HCT116 (cell line): ENCODE data around the gene SEMA3B. TPM values are rescaled to one million over a fixed set of nuclear protein-coding genes. Genes with fewer than 3 reads are reported as not detected.

Experiments used
- ATAC-seq: fragments of 200-7000 bp; cut with Tn5 transposase; 2 replicates; pipeline ENCODE4 v1.9.1; 2020; ENCODE audit warnings: mild to moderate bottlenecking, moderate library complexity
- BruUV-seq: library from RNA; stranded (reverse); fragments of 400-500 nt; replicated peaks from 2 replicates; lab custom pipeline; 2021; lab: Mats Ljungman, UMichigan
- CTCF ChIA-PET: fragments of 300-600 bp; sonication (Branson Sonifier 250); formaldehyde crosslinking; loops from one replicate; lab custom pipeline; 2021; ENCODE audit warnings: antibody characterized with exemption; lab: Charles Lee
- POLR2A ChIA-PET: fragments of 300-600, 350-600 bp; sonication (Branson Sonifier 250); formaldehyde crosslinking; loops from one replicate; lab custom pipeline; 2021; ENCODE audit warnings: antibody characterized with exemption; lab: Charles Lee
- RAD21 ChIA-PET, 2 experiments: fragments of 300-600 bp; sonication (Branson Sonifier 250); formaldehyde crosslinking; loops; one replicate each; lab custom pipeline; 2023; ENCODE audit warnings: low total read pairs in 2 of 2; ENCODE audit not compliant: uncharacterized antibody in 2 of 2, unreplicated experiment in 2 of 2, low non-redundant PET in 1 of 2; lab: Charles Lee
- DNase-seq: peaks from one replicate; pipeline ENCODE4 v3.0.0-alpha.2; 2010; ENCODE audit warnings: low read depth, low spot score
- H2AFZ ChIP-seq: fragments of 200-600 bp; shearing (Covaris generic), sonication (generic); 2 replicates; pipeline ENCODE4 v1.6.1; 2017; ENCODE audit warnings: low read depth, mixed run types, mixed read lengths, antibody characterized with exemption, low read length; ENCODE audit not compliant: poor library complexity, severe bottlenecking
- H3K27ac ChIP-seq: 2 replicates; pipeline ENCODE4 v1.5.1; 2012; ENCODE audit warnings: low read depth, low read length
- H3K27me3 ChIP-seq: fragments of 200-600 bp; sonication (generic); 2 replicates; pipeline ENCODE4 v1.6.1; 2016; ENCODE audit warnings: mixed run types, low read length, mixed read lengths; ENCODE audit not compliant: insufficient read depth
- H3K36me3 ChIP-seq, 2 experiments: fragments of 200-500 bp in 1 of 2; fragments of 200-600 bp in 1 of 2; sonication (Bioruptor generic) in 1 of 2; sonication (generic) in 1 of 2; 2 replicates each; pipeline versions ENCODE4 v1.5.1 to v1.6.1; 2014 to 2016; ENCODE audit warnings: low read length in 2 of 2, inconsistent platforms in 1 of 2, mixed read lengths in 1 of 2, mixed run types in 1 of 2; ENCODE audit not compliant: insufficient read depth in 2 of 2, control insufficient read depth in 1 of 2
- H3K4me1 ChIP-seq, 2 experiments: fragments of 200-600 bp in 1 of 2; sonication (generic) in 1 of 2; 2 replicates each; pipeline versions ENCODE4 v1.5.1 to v1.6.1; 2012 to 2017; ENCODE audit warnings: low read length in 2 of 2, inconsistent platforms in 1 of 2, mild to moderate bottlenecking in 1 of 2, mixed read lengths in 1 of 2, mixed run types in 1 of 2, moderate library complexity in 1 of 2; ENCODE audit not compliant: insufficient read depth in 2 of 2, control insufficient read depth in 1 of 2
- H3K4me2 ChIP-seq: fragments of 200-600 bp; sonication (generic); 2 replicates; pipeline ENCODE4 v1.6.1; 2017; ENCODE audit warnings: mixed run types, low read length, mixed read lengths
- H3K4me3 ChIP-seq, 2 experiments: fragments of 200-600 bp in 1 of 2; sonication (generic) in 1 of 2; replicated peaks in 1 of 2; 2 replicates each; pipeline ENCODE4 v1.5.1; 2011 to 2016; ENCODE audit warnings: low read length in 2 of 2, control low read depth in 1 of 2, low read depth in 1 of 2, mild to moderate bottlenecking in 1 of 2, mixed read lengths in 1 of 2, mixed run types in 1 of 2
- H3K79me2 ChIP-seq: fragments of 200-600 bp; sonication (generic); 2 replicates; pipeline ENCODE4 v1.6.1; 2017; ENCODE audit warnings: mild to moderate bottlenecking, mixed run types, low read length, moderate library complexity, mixed read lengths; ENCODE audit not compliant: insufficient read depth
- H3K9ac ChIP-seq: fragments of 200-600 bp; sonication (generic); 2 replicates; pipeline ENCODE4 v1.6.1; 2016; ENCODE audit warnings: low read length, mixed read lengths
- H3K9me2 ChIP-seq: fragments of 200-600 bp; sonication (generic), shearing (Covaris generic); 2 replicates; pipeline ENCODE4 v1.6.1; 2017; ENCODE audit warnings: mixed run types, mild to moderate bottlenecking, moderate library complexity; ENCODE audit not compliant: insufficient read depth
- H3K9me3 ChIP-seq, 2 experiments: fragments of 200-500 bp in 1 of 2; fragments of 200-600 bp in 1 of 2; sonication (Bioruptor generic) in 1 of 2; sonication (generic) in 1 of 2; 2 replicates each; pipeline ENCODE4 v1.6.1; 2014 to 2017; ENCODE audit warnings: low read length in 2 of 2, mixed read lengths in 2 of 2, inconsistent platforms in 1 of 2, low read depth in 1 of 2, mild to moderate bottlenecking in 1 of 2, mixed run types in 1 of 2, moderate library complexity in 1 of 2; ENCODE audit not compliant: control insufficient read depth in 1 of 2, insufficient read depth in 1 of 2
- H4K20me1 ChIP-seq: fragments of 200-600 bp; sonication (generic), shearing (Covaris generic); 2 replicates; pipeline ENCODE4 v1.6.1; 2017; ENCODE audit warnings: mixed run types, mild to moderate bottlenecking, moderate library complexity; ENCODE audit not compliant: insufficient read depth
- MAX ChIP-seq: IDR thresholded peaks from 2 replicates; pipeline ENCODE4 v1.6.1; 2012
- POLR2AphosphoS5 ChIP-seq: IDR thresholded peaks from 2 replicates; pipeline ENCODE4 v1.6.1; 2011; ENCODE audit warnings: mild to moderate bottlenecking, low read depth, low read length, moderate library complexity
- intact Hi-C: fragments of 100-400 bp; cut with micrococcal nuclease; formaldehyde crosslinking; loops from 2 replicates; pipeline ENCODE4 v1.10.0; 2022
- total RNA-seq: library from RNA; stranded (reverse); gene quantifications from one replicate; pipeline ENCODE4 v1.2.1, GENCODE V29; 2021; ENCODE audit not compliant: unreplicated experiment
- TF ChIP-seq, protein P1 (sequence below), 3 experiments: fragments of 200-600 bp in 1 of 3; sonication (generic) in 1 of 3; IDR thresholded peaks in 2 of 3; conservative IDR thresholded peaks in 1 of 3; 2 replicates each; pipeline ENCODE4 v1.5.1; 2012 to 2017; ENCODE audit warnings: low read depth in 2 of 3, low read length in 2 of 3, antibody characterized with exemption in 1 of 3, borderline replicate concordance in 1 of 3, control low read depth in 1 of 3, mild to moderate bottlenecking in 1 of 3, mixed read lengths in 1 of 3, mixed run types in 1 of 3, moderate library complexity in 1 of 3; ENCODE audit not compliant: insufficient read depth in 1 of 3

The SEMA3B gene
- total RNA-seq, 1 experiment from 2014 or later: 46.2 TPM

DNA sequence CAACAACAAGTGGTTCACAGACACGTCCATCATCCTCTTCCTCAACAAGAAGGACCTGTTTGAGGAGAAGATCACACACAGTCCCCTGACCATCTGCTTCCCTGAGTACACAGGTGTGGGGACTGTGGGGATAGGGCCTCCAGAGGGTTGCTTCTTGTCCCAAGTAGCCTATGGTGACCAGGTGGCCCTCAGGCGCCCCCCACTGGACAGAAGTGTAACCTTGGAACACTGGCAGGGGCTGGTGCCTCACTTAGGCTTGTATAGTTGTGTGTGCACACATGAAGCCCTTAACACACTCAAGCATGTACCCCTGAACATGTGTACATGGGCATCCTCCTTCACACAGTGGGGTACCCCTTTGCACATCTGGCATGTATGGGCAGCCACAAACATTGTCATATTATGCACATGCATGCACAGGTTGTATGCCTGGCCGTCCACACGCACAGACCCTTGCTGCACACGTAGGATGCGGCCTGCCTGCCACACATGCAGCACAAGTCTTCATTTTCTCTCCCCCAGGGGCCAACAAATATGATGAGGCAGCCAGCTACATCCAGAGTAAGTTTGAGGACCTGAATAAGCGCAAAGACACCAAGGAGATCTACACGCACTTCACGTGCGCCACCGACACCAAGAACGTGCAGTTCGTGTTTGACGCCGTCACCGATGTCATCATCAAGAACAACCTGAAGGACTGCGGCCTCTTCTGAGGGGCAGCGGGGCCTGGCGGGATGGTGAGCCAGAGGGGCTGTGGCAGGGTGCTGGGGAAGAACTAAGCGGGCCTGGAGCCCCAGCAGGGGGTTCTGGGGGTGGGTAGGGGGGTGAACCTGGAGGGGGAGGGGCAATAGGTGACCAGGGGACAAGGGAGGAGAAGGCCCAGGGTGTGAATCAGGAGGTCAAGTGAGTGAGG, 11.7 kb upstream of the SEMA3B start:
- intact Hi-C loops: loop anchor here (1.0 to 2.0 kb wide), 2 partner anchors 30 to 64 kb away; no protein-coding TSS in a partner anchor
- peaks cover 11 to 15% of the 10 kb centered on the region in 2 experiments; a peak in 3 of 4 replicates for H3K36me3 ChIP-seq
- peak; percentile 41 for ATAC-seq

More for the DNA sequence above, 11.7 kb upstream of the SEMA3B start:
- H3K9me2 ChIP-seq: no peaks in the 10 kb centered on the region
- CTCF ChIA-PET: interaction anchor here (0.7 to 3.3 kb wide), 5 partner anchors 8 to 30 kb away, joined by 3 to 46 read pairs (median 5); partner anchors contain the start of gene GNAI2
- no peak overlapping the region for H3K27ac ChIP-seq
- H4K20me1 ChIP-seq: no peaks in the 10 kb centered on the region
- peaks cover 1% of the 10 kb centered on the region; the same call in 1 of the 2 replicates for H3K79me2 ChIP-seq
- TF ChIP-seq, protein P1, sequence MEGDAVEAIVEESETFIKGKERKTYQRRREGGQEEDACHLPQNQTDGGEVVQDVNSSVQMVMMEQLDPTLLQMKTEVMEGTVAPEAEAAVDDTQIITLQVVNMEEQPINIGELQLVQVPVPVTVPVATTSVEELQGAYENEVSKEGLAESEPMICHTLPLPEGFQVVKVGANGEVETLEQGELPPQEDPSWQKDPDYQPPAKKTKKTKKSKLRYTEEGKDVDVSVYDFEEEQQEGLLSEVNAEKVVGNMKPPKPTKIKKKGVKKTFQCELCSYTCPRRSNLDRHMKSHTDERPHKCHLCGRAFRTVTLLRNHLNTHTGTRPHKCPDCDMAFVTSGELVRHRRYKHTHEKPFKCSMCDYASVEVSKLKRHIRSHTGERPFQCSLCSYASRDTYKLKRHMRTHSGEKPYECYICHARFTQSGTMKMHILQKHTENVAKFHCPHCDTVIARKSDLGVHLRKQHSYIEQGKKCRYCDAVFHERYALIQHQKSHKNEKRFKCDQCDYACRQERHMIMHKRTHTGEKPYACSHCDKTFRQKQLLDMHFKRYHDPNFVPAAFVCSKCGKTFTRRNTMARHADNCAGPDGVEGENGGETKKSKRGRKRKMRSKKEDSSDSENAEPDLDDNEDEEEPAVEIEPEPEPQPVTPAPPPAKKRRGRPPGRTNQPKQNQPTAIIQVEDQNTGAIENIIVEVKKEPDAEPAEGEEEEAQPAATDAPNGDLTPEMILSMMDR (IDR thresholded peaks at IDR 0.05 in 2 of 3, conservative IDR thresholded peaks at IDR 0.05 in 1 of 3; ENCODE audit: borderline replicate concordance in 1 of 3, insufficient read depth in 1 of 3, low read depth in 2 of 3, low read length in 2 of 3): peak in 2 of 3 experiments; percentile 82 to 90; a peak in 4 of 6 replicates
- TF ChIP-seq MAX (no peak), POLR2AphosphoS5 (0 out of 2 replicates have a peak, but pooled peaks have one; percentile 17)
- RAD21 ChIA-PET: interaction anchor here in 1 of 2 experiments (1.1 kb wide), 1 partner anchor 30 kb away, joined by 5 read pairs; no protein-coding TSS in a partner anchor
- no peak for DNase-seq
- POLR2A ChIA-PET: no interaction called here
- H3K4me1 ChIP-seq: peaks cover 14 to 50% of the 10 kb centered on the region in 2 experiments
- H3K27me3 ChIP-seq: no peaks in the 10 kb centered on the region
- BruUV-seq: no TSS peak
- no peak overlapping the region for H3K4me2 ChIP-seq
- H3K4me3 ChIP-seq: no peak overlapping the region
- H3K9ac ChIP-seq: no peak overlapping the region
- no peak overlapping the region for H2AFZ ChIP-seq
- no peaks in the 10 kb centered on the region for H3K9me3 ChIP-seq
